Daoy (cell line): ENCODE measurements around the gene GPD2. TPM values are rescaled to one million over a fixed set of nuclear protein-coding genes. Genes with fewer than 3 reads are reported as not detected.
"Not testable (repeated sequence)": the region's sequence is repeated elsewhere in the genome, so short reads cannot be mapped to it uniquely, and the experiment has no call there.

Experiments
- DNase-seq: peaks from one replicate; pipeline ENCODE4 v3.0.0-alpha.2; 2015; ENCODE audit warnings: low read depth
- total RNA-seq: library from RNA; depleted of rRNA; stranded (reverse); fragments of >200 nt; shearing (Covaris generic); gene quantifications from 2 replicates; pipeline ENCODE4 v1.2.3, GENCODE V29; 2014

Gene GPD2
- total RNA-seq, 1 experiment from 2014 or later: 56.7 TPM

- DNase-seq: not testable (repeated sequence)
Observed at GRCh38 chr2:156528583-156528982, 92.4 kb downstream of the GPD2 start.

GRCh38 chr2:156532989-156533388, 96.8 kb downstream of the GPD2 start:
- no peak for DNase-seq

DNA sequence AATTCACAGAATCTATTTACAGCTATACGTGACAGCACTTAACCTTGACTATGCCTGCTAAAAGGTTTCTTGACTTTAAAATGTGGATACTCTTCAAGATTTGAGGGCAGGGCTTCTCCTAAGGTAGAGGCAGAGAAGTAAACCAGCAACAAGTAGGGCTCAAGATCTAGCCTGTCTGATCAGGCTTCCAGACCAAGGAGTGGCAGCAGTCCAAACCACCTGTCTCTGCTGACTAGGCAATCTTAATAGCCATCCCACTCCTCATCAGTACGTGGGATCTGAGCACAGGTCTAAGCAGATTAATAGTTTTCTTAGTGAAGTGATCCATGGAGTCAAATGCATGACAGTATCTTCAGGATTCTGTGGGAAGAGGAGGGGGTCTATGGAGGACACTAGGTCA, 100.4 kb downstream of the GPD2 start:
- DNase-seq: no peak

DNA sequence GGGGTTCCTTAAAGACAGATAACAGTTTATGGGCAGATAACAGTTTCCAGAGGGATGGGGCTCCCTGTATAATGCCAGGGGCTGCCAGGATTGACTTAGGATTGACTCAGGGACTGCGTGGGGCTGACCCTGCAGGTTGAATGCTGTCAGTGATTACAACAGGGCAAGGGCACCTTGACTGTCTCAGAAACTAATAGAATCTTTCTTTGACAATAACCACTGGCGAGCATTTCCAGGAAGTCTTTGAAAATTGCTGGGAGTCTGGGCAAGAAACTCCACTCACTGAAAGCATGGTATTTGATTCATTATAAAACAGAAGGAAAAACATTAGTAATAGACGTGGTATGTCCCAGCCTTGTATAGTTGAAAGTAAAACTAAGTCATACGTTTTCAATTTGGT, 101.0 kb downstream of the GPD2 start:
- DNase-seq: peak; percentile 2

- no peak for DNase-seq
Observed at GRCh38 chr2:156538083-156538504, 101.9 kb downstream of the GPD2 start.

DNA sequence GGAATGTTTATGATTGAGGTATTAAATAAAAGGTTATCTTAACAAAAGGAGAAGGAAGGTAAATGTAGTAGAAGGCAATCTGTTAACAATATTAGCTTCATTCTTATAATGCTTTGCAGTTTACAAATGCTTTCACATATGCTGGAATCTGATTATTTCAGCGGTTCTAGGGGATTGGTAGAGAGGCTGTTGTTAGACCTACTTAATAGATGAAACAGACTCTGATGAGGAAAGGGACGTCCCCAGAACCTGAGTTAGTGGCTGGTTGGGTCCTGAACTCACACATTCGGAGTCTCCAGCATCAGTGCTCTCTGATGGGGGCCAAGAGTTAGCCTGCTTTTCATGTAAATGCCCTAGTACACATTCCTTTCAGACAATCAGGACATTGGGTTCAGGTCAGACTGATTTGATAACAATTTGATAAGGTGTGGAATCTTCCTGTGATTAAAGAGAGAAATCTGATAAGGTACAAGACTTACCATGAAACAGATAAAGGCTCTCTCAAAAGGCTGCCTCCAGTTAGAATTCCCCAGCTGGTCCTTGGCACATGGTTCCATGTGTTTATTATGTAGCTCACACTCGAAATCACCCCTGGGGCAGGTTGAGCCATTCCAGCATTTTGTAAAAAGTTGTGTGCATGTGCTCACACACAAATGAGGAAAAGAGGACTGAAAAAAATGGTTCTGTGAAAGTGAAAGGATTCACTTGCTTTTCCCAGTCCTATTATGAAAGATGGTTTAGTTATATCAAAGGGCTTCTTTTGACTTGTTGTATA, 103.1 kb downstream of the GPD2 start:
- DNase-seq: no peak

- no peak for DNase-seq
Observed at GRCh38 chr2:156540706-156541105, 104.5 kb downstream of the GPD2 start.

- no peak for DNase-seq
Observed at GRCh38 chr2:156541229-156541628, 105.0 kb downstream of the GPD2 start.

- DNase-seq: no peak
Observed at GRCh38 chr2:156541706-156542105, 105.5 kb downstream of the GPD2 start.

GRCh38 chr2:156548413-156548812, 112.2 kb downstream of the GPD2 start:
- DNase-seq: no peak

DNA sequence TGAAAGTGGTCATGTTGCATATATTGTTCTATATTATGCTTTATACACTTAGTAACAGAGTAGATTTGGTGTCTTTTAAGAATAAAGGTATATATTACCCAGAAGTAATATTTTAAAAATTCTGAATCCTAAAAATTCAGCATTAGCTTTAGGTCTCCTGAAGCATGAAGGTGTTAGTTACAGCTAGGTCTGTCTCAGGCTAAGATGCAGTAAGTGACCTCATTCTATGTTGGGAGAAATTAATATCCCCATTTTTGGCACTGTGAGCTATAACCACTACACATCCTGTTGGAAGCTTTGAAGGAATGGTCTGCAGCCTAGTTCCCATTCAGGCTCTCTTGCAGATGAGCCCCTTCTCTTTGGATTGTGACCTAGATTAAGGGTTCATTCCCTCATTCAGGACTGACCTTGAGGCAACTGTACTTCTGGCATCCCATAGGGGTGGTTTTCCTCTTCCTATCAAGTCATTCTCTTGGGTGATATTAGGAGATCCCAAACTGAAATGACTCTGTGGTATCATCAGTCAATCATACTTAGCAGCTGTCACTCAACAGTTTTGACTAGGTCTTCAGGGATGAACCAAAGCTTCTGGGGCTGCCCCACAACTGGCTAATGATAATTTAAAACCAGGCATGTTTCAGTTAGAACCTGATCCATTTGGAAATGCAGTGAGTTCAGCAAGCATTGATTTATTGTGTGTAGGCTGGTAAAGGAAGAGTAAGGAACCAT, 117.7 kb downstream of the GPD2 start:
- no peak for DNase-seq

GRCh38 chr2:156561326-156561725, 125.1 kb downstream of the GPD2 start:
- DNase-seq: no peak

GRCh38 chr2:156562124-156562523, 125.9 kb downstream of the GPD2 start:
- DNase-seq: no peak

- no peak for DNase-seq
Observed at GRCh38 chr2:156563994-156564753, 128.0 kb downstream of the GPD2 start.

DNA sequence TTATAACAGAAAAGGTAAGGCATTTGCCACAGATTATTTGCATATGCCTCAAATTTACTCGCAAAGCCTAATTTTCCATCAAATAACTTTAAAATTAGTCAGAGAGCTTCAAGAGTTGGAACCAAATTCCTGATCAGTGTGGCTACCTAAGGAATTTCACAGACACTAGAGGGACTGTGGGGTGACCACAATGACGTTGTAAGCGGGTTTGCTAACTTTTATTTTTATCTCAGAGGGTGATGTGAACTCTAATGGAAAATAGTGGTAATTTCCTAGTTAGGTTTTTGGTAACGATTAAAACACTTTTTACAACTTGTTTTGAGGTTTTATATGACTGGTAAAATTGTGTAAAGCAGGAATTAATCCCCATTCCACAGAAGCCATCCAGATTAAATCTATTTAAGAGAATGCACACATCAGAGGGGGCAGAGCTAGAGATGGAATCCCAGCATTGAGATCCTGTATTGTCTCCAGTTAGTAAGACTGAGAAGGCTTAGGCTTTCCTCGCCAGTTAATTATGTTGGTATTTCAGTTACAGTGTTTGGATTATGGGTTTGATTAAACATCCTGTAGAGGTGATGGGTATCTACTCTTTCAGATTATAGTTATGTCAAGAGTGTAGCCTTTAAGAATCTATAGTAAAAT, 129.0 kb downstream of the GPD2 start:
- peak; percentile 41 for DNase-seq

DNA sequence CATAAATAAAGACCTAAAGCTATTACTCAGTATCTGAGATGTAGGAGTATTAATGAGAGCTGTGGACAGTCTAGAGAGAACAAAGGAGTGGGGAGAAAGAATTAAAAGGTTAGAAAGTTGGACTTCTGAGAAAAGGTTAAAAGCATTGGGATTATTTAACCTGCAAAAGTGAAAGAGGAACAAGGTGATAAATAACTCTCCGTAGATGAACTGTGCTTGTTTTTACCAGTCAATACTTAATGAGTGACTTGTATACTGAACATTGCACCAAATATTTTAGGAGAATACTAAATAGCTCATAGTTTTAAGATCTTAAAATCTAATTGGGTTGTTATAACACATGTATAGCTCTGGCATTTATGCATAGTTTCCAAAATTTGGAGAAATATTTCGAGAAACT, 137.5 kb downstream of the GPD2 start:
- no peak for DNase-seq

GRCh38 chr2:156574112-156574511, 137.9 kb downstream of the GPD2 start:
- no peak for DNase-seq

DNA sequence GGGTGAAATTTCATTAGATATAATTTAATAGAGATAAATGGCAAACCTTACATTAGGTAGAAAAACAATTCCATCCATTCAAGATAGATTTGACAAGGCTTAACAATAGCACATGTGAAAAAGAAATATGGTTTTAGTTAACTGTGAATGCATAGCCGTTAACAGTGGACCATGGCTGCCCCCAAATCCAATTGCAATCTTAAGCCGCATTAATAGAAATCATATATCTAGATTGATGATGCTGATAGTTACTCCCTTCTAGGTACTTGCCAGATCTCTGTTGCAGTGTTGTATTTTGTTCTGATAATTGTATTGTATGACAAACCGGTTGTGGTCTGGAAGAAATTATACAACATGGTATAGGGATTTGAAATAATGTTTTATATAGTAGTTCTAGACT, 139.8 kb downstream of the GPD2 start:
- no peak for DNase-seq

GRCh38 chr2:156580501-156580900, 144.3 kb downstream of the GPD2 start:
- DNase-seq: no peak

- DNase-seq: no peak
Observed at GRCh38 chr2:156581280-156581679, 145.1 kb downstream of the GPD2 start.

- no peak for DNase-seq
Observed at GRCh38 chr2:156585457-156585856, 149.3 kb downstream of the GPD2 start.

- no peak for DNase-seq
Observed at GRCh38 chr2:156586621-156587020, 150.4 kb downstream of the GPD2 start.
